HuH-7.5 (cell line): ENCODE data around the gene WDFY4.

Source experiments
- DNase-seq: peaks from one replicate; pipeline ENCODE4 v3.0.0; 2011; ENCODE audit warnings: low spot score

The WDFY4 gene

GRCh38 chr10:48745662-48746245, 61.1 kb downstream of the WDFY4 start:
- DNase-seq: no peak

GRCh38 chr10:48748573-48748972, 63.9 kb downstream of the WDFY4 start:
- DNase-seq: no peak

GRCh38 chr10:48749254-48749787, 64.6 kb downstream of the WDFY4 start:
- no peak for DNase-seq

GRCh38 chr10:48750019-48750418, 65.3 kb downstream of the WDFY4 start:
- no peak for DNase-seq

- DNase-seq: no peak
Observed at GRCh38 chr10:48750991-48751390, 66.3 kb downstream of the WDFY4 start.

- no peak for DNase-seq
Observed at GRCh38 chr10:48751730-48752129, 67.1 kb downstream of the WDFY4 start.

- DNase-seq: no peak
Observed at GRCh38 chr10:48758411-48758810, 73.7 kb downstream of the WDFY4 start.

- DNase-seq: no peak
Observed at GRCh38 chr10:48759113-48759901, 74.6 kb downstream of the WDFY4 start.

- no peak for DNase-seq
Observed at GRCh38 chr10:48760983-48761382, 76.3 kb downstream of the WDFY4 start.

- DNase-seq: no peak
Observed at GRCh38 chr10:48762064-48763042, 77.7 kb downstream of the WDFY4 start.

- DNase-seq: no peak
Observed at GRCh38 chr10:48763403-48763965, 78.8 kb downstream of the WDFY4 start.

GRCh38 chr10:48764486-48764885, 79.8 kb downstream of the WDFY4 start:
- no peak for DNase-seq

GRCh38 chr10:48765039-48765438, 80.4 kb downstream of the WDFY4 start:
- no peak for DNase-seq

GRCh38 chr10:48765527-48765926, 80.9 kb downstream of the WDFY4 start:
- no peak for DNase-seq

GRCh38 chr10:48767373-48768143, 82.9 kb downstream of the WDFY4 start:
- DNase-seq: no peak

GRCh38 chr10:48768144-48768766, 83.6 kb downstream of the WDFY4 start:
- DNase-seq: no peak

GRCh38 chr10:48768926-48769325, 84.3 kb downstream of the WDFY4 start:
- no peak for DNase-seq

GRCh38 chr10:48769706-48770435, 85.2 kb downstream of the WDFY4 start:
- DNase-seq: no peak

- DNase-seq: no peak
Observed at GRCh38 chr10:48770561-48771089, 86.0 kb downstream of the WDFY4 start.

GRCh38 chr10:48771234-48771633, 86.6 kb downstream of the WDFY4 start:
- DNase-seq: no peak
